Measurements from ENCODE around the gene TEAD1.

The TEAD1 gene

DNA sequence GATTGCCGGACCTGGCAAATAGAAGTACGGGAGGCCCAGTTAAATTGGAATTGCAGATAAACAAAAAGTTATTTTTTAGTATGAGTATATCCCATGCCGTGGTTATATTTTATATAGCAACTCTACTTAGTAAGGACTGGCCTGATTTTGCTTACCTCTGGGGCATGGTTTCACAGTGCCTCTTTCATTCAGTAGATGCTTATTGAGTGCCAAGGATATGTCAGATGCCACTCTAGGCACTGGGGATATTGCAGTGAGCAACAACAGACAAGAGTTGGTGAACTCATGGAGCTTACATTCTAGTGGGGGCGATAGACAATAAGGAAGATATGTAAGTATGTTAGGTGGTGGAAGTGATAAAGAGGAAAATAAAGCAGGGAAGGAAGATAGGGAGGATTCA lies 112.2 kb downstream of the TEAD1 start:
- H3K4me3 ChIP-seq (ENCODE audit: low read length): no peak overlapping the region
- no peaks in the 10 kb centered on the region for H3K9me3 ChIP-seq (replicated peaks; ENCODE audit: insufficient read depth, low read length)
- H3K79me2 ChIP-seq (ENCODE audit: low read length): peaks cover 71% of the 10 kb centered on the region
- no peak for DNase-seq
- H3K27me3 ChIP-seq (replicated peaks; ENCODE audit: insufficient read depth, low read length): no peaks in the 10 kb centered on the region
- no peaks in the 10 kb centered on the region for H3F3A ChIP-seq (ENCODE audit: insufficient read depth, low read length)
- no peak overlapping the region for H3K27ac ChIP-seq (ENCODE audit: low read length)
- no peak overlapping the region for H3K9ac ChIP-seq (ENCODE audit: low read length)
- no peak overlapping the region for H3K4me2 ChIP-seq (ENCODE audit: low read depth, low read length)
- no peak overlapping the region for H2AFZ ChIP-seq (ENCODE audit: low read length)
- TF ChIP-seq EZH2phosphoT487 (IDR thresholded peaks at IDR 0.05; ENCODE audit: low read length): no peak
- no peak for TF ChIP-seq EZH2 (optimal IDR thresholded peaks at IDR 0.05; ENCODE audit: low read depth, low read length)
- TF ChIP-seq, protein P1, sequence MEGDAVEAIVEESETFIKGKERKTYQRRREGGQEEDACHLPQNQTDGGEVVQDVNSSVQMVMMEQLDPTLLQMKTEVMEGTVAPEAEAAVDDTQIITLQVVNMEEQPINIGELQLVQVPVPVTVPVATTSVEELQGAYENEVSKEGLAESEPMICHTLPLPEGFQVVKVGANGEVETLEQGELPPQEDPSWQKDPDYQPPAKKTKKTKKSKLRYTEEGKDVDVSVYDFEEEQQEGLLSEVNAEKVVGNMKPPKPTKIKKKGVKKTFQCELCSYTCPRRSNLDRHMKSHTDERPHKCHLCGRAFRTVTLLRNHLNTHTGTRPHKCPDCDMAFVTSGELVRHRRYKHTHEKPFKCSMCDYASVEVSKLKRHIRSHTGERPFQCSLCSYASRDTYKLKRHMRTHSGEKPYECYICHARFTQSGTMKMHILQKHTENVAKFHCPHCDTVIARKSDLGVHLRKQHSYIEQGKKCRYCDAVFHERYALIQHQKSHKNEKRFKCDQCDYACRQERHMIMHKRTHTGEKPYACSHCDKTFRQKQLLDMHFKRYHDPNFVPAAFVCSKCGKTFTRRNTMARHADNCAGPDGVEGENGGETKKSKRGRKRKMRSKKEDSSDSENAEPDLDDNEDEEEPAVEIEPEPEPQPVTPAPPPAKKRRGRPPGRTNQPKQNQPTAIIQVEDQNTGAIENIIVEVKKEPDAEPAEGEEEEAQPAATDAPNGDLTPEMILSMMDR (IDR thresholded peaks at IDR 0.05; ENCODE audit: low read length): no peak
- no peaks in the 10 kb centered on the region for H3K4me1 ChIP-seq (ENCODE audit: low read length)
- no peaks in the 10 kb centered on the region for H3K36me3 ChIP-seq (replicated peaks; ENCODE audit: insufficient read depth, low read length)
- no peaks in the 10 kb centered on the region for H3K9me2 ChIP-seq (replicated peaks; ENCODE audit: insufficient read depth, low read length)
- H4K20me1 ChIP-seq (ENCODE audit: insufficient read depth, low read length): no peaks in the 10 kb centered on the region

DNA sequence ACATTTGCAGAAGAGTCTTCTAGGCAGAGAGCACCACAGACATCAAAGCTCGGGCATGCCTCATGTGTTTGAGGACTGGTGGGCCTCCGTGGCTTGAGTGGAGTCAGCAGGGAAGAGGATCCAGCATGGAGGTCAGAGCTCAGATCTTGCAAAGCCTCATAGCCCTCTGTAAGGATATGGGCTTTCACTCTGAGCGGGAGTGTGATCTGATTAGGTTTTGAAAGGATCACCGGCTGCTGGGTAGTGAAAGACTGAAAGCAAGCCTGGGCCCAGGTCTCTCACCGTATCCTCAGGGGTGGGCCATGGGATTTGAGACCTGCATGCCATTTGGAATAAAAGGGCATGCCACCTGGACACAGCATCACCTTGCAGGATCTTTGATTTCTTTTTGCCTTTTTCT lies 112.7 kb downstream of the TEAD1 start:
- no peaks in the 10 kb centered on the region for H3K27me3 ChIP-seq (replicated peaks; ENCODE audit: insufficient read depth, low read length)
- no peaks in the 10 kb centered on the region for H3K36me3 ChIP-seq (replicated peaks; ENCODE audit: insufficient read depth, low read length)
- no peak overlapping the region for H3K4me3 ChIP-seq (ENCODE audit: low read length)
- no peaks in the 10 kb centered on the region for H3K9me2 ChIP-seq (replicated peaks; ENCODE audit: insufficient read depth, low read length)
- no peak overlapping the region for H2AFZ ChIP-seq (ENCODE audit: low read length)
- no peaks in the 10 kb centered on the region for H4K20me1 ChIP-seq (ENCODE audit: insufficient read depth, low read length)
- H3K9me3 ChIP-seq (replicated peaks; ENCODE audit: insufficient read depth, low read length): no peaks in the 10 kb centered on the region
- TF ChIP-seq EZH2 (optimal IDR thresholded peaks at IDR 0.05; ENCODE audit: low read depth, low read length) (no peak), EZH2phosphoT487 (IDR thresholded peaks at IDR 0.05; ENCODE audit: low read length) (no peak)
- TF ChIP-seq, protein P1 (IDR thresholded peaks at IDR 0.05; ENCODE audit: low read length): no peak
- H3K27ac ChIP-seq (ENCODE audit: low read length): no peak overlapping the region
- peaks cover 72% of the 10 kb centered on the region for H3K79me2 ChIP-seq (ENCODE audit: low read length)
- no peaks in the 10 kb centered on the region for H3K4me1 ChIP-seq (ENCODE audit: low read length)
- no peak for DNase-seq
- H3K4me2 ChIP-seq (ENCODE audit: low read depth, low read length): no peak overlapping the region
- H3F3A ChIP-seq (ENCODE audit: insufficient read depth, low read length): no peaks in the 10 kb centered on the region
- no peak overlapping the region for H3K9ac ChIP-seq (ENCODE audit: low read length)

DNA sequence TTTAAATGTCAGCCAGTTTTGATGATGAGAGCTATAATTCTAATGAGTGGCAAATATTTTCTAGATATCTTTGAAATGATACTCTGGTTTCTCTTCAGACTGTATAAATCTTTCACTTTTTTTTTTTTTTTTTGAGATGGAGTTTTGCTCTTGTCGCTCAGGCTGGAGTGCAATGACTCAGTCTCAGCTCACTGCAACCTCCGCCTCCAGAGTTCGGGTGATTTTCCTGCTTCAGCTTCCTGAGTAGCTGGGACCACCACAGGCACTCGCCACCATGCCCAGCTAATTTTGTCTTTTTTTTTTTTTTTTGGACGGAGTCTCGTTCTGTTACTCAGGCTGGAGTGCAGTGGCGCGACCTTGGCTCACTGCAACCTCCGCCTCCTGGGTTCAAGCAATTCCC lies 113.6 kb downstream of the TEAD1 start:
- H2AFZ ChIP-seq (ENCODE audit: low read length): no peak overlapping the region
- peaks cover 71% of the 10 kb centered on the region for H3K79me2 ChIP-seq (ENCODE audit: low read length)
- H4K20me1 ChIP-seq (ENCODE audit: insufficient read depth, low read length): no peaks in the 10 kb centered on the region
- H3K4me3 ChIP-seq (ENCODE audit: low read length): no peak overlapping the region
- no peaks in the 10 kb centered on the region for H3K27me3 ChIP-seq (replicated peaks; ENCODE audit: insufficient read depth, low read length)
- no peak for TF ChIP-seq EZH2 (optimal IDR thresholded peaks at IDR 0.05; ENCODE audit: low read depth, low read length)
- TF ChIP-seq, protein P1 (IDR thresholded peaks at IDR 0.05; ENCODE audit: low read length): no peak
- no peak for TF ChIP-seq EZH2phosphoT487 (IDR thresholded peaks at IDR 0.05; ENCODE audit: low read length)
- no peaks in the 10 kb centered on the region for H3F3A ChIP-seq (ENCODE audit: insufficient read depth, low read length)
- H3K9me3 ChIP-seq (replicated peaks; ENCODE audit: insufficient read depth, low read length): no peaks in the 10 kb centered on the region
- no peaks in the 10 kb centered on the region for H3K9me2 ChIP-seq (replicated peaks; ENCODE audit: insufficient read depth, low read length)
- H3K4me2 ChIP-seq (ENCODE audit: low read depth, low read length): no peak overlapping the region
- DNase-seq: no peak
- H3K27ac ChIP-seq (ENCODE audit: low read length): no peak overlapping the region
- H3K36me3 ChIP-seq (replicated peaks; ENCODE audit: insufficient read depth, low read length): no peaks in the 10 kb centered on the region
- H3K4me1 ChIP-seq (ENCODE audit: low read length): no peaks in the 10 kb centered on the region
- H3K9ac ChIP-seq (ENCODE audit: low read length): no peak overlapping the region
